Gastrocnemius medialis (tissue), 4 donors: ENCODE measurements around the gene WDR7.

Experiments
- POLR2A ChIP-seq, 2 donors: fragments of 450-650 bp; IDR thresholded peaks; one replicate each; pipeline ENCODE4 v1.6.1; 2017; ENCODE audit warnings: antibody characterized with exemption in 2 of 2, mild to moderate bottlenecking in 2 of 2, moderate library complexity in 2 of 2
- TF ChIP-seq, protein P1 (sequence below), 5 experiments: fragments of 450-650 bp in 3 of 5; fragments of 200-600 bp in 2 of 5; sonication (generic) in 2 of 5; IDR thresholded peaks in 4 of 5; conservative IDR thresholded peaks in 1 of 5; 1 replicate in 4 of 5; 2 replicates in 1 of 5; pipeline ENCODE4 v1.5.1; 2016 to 2019; ENCODE audit warnings: antibody characterized with exemption in 5 of 5, mild to moderate bottlenecking in 3 of 5, moderate library complexity in 3 of 5

DNA sequence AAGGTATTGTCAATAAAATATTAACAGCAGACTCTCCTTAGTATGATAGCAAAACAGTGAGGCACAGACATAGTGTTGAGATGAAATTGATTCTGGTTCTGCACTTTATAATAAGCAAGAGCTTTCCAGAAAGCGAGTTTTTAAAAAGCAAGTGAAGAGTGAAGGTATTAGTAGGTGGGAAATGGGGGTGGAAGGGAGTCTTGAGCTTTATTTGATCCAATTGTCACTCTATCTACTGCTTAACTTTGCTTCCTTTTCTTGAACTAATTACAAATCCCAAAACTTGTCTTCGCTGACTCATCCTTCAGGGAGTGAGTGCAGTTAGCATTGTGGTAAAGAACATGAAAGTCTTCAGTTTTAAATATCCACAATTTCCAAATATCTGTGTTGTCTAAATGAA is 375.2 kb downstream of the WDR7 start:
- TF ChIP-seq, protein P1, sequence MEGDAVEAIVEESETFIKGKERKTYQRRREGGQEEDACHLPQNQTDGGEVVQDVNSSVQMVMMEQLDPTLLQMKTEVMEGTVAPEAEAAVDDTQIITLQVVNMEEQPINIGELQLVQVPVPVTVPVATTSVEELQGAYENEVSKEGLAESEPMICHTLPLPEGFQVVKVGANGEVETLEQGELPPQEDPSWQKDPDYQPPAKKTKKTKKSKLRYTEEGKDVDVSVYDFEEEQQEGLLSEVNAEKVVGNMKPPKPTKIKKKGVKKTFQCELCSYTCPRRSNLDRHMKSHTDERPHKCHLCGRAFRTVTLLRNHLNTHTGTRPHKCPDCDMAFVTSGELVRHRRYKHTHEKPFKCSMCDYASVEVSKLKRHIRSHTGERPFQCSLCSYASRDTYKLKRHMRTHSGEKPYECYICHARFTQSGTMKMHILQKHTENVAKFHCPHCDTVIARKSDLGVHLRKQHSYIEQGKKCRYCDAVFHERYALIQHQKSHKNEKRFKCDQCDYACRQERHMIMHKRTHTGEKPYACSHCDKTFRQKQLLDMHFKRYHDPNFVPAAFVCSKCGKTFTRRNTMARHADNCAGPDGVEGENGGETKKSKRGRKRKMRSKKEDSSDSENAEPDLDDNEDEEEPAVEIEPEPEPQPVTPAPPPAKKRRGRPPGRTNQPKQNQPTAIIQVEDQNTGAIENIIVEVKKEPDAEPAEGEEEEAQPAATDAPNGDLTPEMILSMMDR (IDR thresholded peaks at IDR 0.05 in 4 of 5, conservative IDR thresholded peaks at IDR 0.05 in 1 of 5), result no peak
- no peak for TF ChIP-seq POLR2A (IDR thresholded peaks at IDR 0.05)
